NCI-H526 (cell line): ENCODE measurements around the gene EYS.
"Not testable (repeated sequence)": the region's sequence is repeated elsewhere in the genome, so short reads cannot be mapped to it uniquely, and the experiment has no call there.

Experiments used
- DNase-seq, 2 experiments: peaks; one replicate each; lab custom pipeline; 2025; lab: John Stamatoyannopoulos, UW

EYS gene

DNA sequence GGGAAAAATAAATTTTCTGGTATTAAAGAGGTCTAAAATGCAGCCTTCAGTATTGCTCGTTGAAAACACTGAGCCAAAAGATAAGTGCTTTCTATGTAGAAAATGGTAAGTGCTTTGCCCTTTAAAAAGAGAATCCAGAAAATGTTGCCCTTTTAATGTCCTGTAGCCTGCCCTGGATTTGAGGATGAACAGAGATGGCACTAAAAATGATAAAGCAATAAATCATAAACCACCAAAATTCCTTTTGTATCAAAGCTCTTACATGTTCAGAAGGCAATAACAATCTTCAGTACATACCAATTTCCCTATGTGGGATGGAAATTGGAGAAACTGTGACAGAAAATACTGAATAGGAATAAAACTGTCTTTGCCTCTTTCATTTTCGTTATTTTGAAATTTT, 1665.7 kb downstream of the EYS start:
- no peak for DNase-seq

- no peak for DNase-seq
Measured at GRCh38 chr6:64040113-64040512, 1666.9 kb downstream of the EYS start.

DNA sequence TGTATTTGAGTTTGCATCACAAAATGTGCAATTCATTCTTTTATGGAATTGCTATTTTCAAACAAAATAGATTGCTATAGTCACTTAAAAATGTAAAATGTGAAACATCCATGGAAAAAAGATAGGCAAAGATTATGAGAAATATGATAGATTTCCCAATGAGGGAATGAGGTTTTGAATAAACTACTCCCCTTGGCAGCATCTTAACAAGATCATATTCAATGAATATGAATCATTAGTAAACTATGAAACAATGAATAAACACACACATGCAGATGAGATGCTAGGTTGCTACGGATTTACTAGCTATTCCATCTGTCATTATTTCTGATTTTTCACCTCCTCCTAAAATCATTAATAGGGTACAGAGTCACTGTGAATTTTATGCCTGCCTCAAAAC, 1669.6 kb downstream of the EYS start:
- no peak for DNase-seq

- DNase-seq: no peak
Measured at GRCh38 chr6:64034910-64035655, 1671.9 kb downstream of the EYS start.

GRCh38 chr6:64034291-64034690, 1672.7 kb downstream of the EYS start:
- DNase-seq: no peak

DNA sequence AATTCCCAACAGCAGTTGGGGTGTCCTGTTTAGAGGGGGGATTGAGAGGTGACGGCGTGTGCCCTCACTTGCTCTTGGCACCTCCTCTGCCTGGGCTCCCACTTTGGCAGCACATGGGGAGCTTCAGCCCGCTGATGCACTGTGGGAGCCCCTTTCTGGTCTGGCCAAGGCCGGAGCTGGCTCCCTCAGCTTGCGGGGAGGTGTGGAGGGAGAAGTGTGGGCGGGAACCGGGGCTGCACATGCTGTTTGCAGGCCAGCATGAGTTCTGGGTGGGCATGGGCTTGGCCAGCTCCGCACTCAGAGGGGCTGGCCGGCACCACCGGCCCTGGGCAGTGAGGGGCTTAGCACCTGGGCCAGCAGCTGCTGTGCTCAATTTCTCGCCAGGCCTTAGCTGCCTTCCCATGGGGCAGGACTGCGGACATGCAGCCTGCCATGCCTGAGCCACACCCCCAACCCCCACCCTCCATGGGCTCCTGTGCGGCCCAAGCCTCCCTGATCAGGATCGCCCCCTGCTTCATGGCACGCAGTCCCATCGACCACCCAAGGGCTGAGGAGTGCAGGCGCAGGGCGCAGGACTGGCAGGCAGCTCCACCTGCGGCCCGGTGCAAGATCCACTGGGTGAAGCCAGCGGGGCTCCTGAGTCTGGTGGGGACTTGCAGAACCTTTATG, 1675.9 kb downstream of the EYS start:
- not testable (repeated sequence) for DNase-seq

GRCh38 chr6:64023693-64024092, 1683.3 kb downstream of the EYS start:
- no peak for DNase-seq

DNA sequence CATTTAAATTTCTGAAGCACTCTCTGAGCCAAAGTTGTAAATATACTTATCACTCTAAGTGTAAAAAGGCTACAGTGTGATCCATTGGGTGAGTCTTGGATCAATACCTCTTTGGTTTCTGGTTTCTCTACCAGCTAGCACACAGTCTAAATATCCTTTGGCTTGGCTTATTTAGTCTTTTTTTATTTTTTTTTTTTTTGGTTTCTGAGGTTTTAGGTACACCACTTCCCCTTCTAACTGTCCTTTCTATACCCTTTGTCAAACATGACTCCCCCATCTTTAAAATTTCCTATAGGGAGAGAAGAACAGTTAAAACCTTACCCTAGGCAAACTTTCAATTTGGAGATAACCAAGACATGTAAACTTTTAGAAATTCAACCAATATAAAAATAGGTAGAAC, 1692.4 kb downstream of the EYS start:
- no peak for DNase-seq

GRCh38 chr6:64013011-64013410, 1694.0 kb downstream of the EYS start:
- no peak for DNase-seq

DNA sequence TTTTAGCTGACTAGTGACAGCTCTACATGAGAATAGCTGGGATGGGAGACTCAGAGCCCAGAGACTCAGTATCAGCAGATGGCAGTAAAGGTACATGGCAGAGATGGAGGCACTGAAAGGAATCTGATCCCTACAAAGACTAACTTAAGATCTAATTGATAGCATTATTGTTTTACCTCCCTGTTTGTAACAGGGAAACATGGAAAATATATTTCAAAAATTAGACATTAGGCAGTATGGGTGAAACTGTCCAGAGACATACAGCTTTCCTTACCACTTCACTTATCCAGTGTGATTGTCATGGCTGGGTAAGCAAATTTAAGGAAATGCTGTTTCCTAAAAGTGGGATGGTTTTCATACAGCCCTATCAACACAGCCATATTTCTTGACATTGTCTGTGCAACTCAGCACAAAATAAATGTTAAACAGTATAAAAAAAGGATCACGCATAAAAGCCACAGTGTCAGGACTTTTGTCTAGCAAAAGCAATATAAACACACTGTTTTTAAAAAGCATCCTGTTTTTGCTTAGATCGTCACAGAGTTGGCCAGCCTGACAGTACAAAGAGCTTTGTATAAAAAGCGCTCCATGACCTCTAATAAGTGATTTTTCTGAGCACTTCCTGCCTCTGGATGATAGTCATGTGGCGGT, 1694.5 kb downstream of the EYS start:
- DNase-seq: peak in 1 of 2 experiments; percentile 18

GRCh38 chr6:64010666-64011065, 1696.4 kb downstream of the EYS start:
- DNase-seq: no peak

DNA sequence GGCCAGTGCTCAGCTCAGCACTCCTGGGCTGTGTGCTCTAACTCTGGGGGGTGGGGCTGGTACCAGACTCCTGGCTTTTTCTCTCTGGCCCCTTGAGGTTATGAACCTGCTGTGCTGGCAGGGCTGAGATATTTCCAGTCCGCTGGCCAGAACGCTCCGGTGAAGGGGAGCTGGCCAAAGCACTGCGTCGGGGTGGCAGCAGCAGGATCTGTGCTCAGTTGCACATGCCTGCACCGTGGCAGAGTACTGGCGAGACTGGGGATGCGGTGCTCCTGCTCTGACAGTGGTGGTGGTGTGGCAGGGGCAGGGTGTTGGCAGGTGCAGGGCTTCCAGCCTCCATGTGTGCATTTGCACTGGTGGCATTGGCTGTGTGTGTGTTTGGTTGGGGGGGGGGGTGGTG, 1697.0 kb downstream of the EYS start:
- no peak for DNase-seq

GRCh38 chr6:64006246-64006645, 1700.8 kb downstream of the EYS start:
- DNase-seq: no peak

DNA sequence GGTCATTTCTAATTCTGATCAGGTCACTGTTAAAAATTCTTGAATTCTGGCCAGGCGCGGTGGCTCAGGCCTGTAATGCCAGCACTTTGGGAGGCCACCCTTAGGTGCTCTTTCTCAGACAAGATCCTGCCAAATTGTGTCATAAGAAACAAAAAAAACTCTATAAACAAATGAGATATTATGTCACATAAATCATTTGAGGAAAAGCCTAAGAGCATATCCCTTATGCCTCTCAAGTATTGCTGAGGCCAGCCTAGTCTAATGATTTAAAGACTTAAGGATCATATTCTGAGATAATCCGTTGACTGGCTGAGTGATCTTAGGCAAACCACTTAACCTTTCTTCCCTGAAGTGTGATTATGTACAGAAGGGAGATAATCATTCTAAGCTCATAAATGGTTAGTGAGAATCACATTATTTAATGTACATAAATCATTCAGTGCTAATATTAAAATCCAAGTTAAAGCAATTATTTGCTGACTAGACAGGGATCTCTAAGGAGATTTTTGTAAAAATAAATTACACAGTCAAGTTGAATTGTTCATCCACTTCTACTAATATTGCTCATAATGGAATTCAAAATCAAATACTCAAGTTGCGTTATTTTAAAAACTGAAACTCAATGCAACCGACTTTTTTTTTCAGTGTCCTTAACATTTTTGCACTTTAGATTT, 1706.1 kb downstream of the EYS start:
- DNase-seq: no peak

DNA sequence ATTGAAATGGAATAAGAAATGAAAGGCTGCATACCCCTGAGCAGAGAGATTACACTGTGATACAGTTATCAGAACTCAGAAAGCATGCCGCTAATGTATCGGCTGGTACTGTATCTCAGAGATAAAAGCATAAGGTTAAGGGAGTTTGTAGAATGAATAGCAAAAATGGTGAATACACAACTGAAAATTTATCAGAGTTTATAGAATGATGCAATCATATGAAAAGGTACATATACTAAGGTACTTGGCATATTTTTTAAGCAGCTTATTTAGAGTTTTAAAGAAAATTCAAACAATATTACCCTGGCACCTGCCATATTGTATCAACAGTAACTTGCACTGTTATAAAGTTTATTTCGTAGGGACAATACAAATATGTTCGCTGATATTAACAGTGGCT, 1707.4 kb downstream of the EYS start:
- DNase-seq: no peak

DNA sequence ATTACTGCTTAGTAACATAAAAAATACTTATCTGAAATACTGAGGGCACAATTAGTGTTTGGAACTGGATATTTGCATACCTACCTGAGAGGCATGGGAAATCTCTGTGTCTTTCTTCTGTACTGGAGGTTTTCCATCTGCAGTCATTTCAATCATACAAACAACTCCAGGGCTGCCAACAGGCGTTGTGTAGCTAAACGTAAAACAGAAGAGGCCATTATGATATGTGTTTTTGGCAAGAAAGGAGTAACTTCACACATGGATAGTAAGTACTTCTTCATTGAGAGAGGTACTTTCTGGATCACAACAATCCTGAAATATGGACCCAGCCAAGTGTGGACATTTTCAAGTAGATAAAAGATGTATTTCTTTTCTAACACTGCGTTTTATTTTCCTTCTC, 1708.0 kb downstream of the EYS start:
- no peak for DNase-seq

DNA sequence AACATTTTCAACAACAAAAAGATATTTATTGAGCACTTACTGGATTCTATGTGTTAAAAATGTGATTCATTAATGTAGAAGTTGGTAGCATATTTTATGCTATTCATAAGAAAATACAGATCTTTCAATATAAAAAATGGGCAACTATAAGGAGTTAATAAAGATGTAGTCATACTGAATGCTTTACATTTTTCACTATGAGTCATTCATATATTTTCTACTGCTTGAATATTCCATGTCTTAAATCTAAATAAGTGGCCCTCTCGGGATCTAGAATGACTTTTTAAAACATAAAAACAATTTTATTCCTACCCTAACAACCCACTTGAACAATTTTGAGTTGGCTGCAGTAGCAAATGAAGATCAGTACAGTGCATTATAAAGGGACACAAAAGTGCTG, 1709.3 kb downstream of the EYS start:
- no peak for DNase-seq

GRCh38 chr6:63997221-63997620, 1709.8 kb downstream of the EYS start:
- no peak for DNase-seq

DNA sequence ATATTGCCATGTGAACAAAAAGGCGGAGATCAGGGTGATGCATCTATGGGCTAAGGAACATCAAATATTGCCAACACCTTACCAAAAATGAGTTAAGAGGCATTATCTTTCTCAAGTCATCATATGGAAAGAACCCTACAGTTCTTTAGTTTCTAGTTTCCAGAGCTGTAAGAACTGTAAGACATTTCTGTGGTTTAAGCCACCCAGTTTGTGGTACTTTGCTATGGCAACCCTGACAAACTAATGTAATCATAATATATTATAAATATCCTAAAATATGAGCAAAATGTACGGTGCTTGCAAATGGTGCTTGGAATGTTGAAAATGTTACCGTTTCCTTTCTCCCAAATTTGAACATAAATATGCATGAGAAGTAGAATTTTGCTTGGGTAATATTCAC, 1721.8 kb downstream of the EYS start:
- no peak for DNase-seq

DNA sequence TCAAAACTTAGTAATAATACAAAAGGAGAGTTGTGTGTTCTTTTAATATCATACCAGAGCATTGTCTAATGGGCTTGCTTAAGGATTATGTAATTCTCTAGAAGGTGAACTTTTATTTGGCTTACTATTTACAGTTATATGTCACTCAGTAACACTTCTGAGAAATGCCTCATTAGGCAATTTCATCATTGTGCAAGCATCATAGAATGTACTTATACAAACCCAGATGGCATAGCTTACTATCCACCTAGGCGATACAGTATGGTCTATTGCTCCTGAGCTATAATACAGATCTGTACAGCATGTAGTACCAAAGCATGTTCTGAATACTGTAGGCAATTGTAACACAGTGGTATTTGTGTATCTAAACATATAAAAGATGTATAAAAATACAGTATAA, 1731.3 kb downstream of the EYS start:
- no peak for DNase-seq

DNA sequence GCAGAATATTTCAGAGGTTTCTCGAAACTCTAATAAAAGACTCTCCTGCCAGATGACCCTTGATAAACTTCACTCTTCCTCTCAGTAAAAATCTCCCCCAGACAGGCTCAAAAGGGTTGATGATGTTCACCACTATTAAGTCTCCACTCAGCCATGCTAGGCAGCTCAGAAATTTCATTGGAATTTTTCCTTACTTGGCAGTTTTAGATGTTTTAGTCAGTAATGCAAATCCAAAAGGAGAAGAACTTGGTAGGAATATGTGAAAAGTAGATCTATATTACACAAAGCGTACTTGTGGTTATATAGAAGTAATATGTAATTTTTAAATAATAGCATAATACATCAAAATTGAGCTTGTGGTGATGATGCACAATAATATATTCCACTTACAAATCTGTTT, 1738.4 kb downstream of the EYS start:
- no peak for DNase-seq

DNA sequence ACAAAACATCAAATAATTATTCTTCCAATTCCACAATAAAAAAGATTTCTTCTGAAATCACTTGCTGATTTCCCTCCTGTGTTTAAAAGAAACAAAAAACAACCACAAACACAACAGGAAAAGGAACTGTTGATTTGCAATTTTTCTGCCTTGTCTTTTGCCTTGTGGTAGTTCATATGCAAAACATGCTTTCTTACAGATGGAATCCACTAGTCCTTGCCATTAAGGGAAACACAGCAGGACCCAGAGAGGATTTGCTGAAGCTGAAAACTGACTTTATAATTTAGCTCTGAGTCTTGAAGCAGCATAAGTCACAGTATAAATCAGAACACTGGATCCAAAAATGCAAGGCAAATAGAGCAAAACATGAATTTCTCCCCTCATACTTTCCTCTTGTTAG, 1742.7 kb downstream of the EYS start:
- no peak for DNase-seq
